Stimulated activated CD4-positive, alpha-beta T cell treated with anti-CD3 and anti-CD28 coated beads, Interleukin-1b, Interleukin-23, amount 100 ng/mL, for 24 hours (primary cell): ENCODE results near the gene RRP8.

Experiments used
- DNase-seq, 4 experiments: peaks; one replicate each; pipeline ENCODE4 v3.0.0-alpha.2; 2020; ENCODE audit warnings: low read depth in 4 of 4, low spot score in 1 of 4

The RRP8 gene

DNA sequence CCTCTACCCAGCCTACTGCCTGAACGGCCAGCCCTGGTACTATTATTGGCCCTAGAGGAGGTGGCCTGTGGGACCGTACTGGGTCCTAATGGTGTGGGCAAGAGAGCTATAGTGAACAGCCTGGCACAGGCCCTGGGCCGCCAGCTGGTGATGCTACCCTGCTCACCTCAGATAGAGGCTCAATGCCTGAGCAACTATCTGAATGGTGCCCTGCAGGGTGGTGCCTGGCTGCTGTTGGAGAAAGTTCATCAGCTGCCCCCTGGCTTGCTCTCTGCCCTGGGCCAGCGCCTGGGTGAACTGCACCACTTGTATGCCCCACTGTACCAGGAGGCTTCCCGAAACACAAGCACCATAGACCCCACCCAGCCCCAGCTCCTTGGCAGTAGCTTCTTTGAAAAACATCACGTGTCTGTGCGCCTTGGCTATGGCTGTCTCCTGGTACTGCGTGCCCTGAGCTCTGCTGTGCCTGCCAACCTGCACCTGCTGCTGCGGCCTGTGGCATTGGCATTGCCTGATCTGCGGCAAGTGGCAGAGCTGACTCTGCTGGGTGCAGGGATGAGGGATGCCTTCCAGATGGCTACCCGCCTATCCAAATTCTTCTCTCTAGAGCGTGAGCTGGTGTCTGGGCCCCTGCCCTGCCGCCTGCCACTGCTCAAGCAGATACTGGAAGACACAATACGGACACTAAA lies 57.4 kb downstream of the RRP8 start:
- DNase-seq = no peak
